ENCODE results near the gene FLT1. TPM values are rescaled to one million over a fixed set of nuclear protein-coding genes. Genes with fewer than 3 reads are reported as not detected.

Gene FLT1
- total RNA-seq, 1 experiment from 2014 or later, result not detected

GRCh38 chr13:28496188-28496564 lies 1.2 kb upstream of the FLT1 start:
- BruUV-seq (replicated peaks), result no TSS peak
- Mint-ChIP-seq H3K36me3 (ENCODE audit: insufficient read depth, unreplicated experiment) (no peaks in the 10 kb centered on the region), H3K4me1 (ENCODE audit: low read depth, unreplicated experiment) (no peaks in the 10 kb centered on the region), H3K4me3 (ENCODE audit: low read depth, unreplicated experiment) (no peak overlapping the region), H3K9me3 (ENCODE audit: low read depth, unreplicated experiment) (no peaks in the 10 kb centered on the region), H3K27me3 (ENCODE audit: unreplicated experiment) (peaks cover 51% of the 10 kb centered on the region), H3K27ac (ENCODE audit: unreplicated experiment) (no peak overlapping the region)
- no peak for TF ChIP-seq CTCF (IDR thresholded peaks at IDR 0.05; ENCODE audit: unreplicated experiment)
- DNase-seq, result no peak
- intact Hi-C loops (cut with micrococcal nuclease; ENCODE audit: unreplicated experiment), result no loop called here
- CTCF ChIA-PET, result no interaction called here

GRCh38 chr13:28495538-28496187 lies 735 bp upstream of the FLT1 start:
- H3K36me3 Mint-ChIP-seq (ENCODE audit: insufficient read depth, unreplicated experiment), result no peaks in the 10 kb centered on the region
- intact Hi-C loops (cut with micrococcal nuclease; ENCODE audit: unreplicated experiment), result no loop called here
- CTCF ChIA-PET, result no interaction called here
- BruUV-seq (replicated peaks), result no TSS peak
- DNase-seq, result no peak
- no peaks in the 10 kb centered on the region for H3K4me1 Mint-ChIP-seq (ENCODE audit: low read depth, unreplicated experiment)
- peaks cover 55% of the 10 kb centered on the region for H3K27me3 Mint-ChIP-seq (ENCODE audit: unreplicated experiment)
- TF ChIP-seq CTCF (IDR thresholded peaks at IDR 0.05; ENCODE audit: unreplicated experiment), result no peak
- H3K27ac Mint-ChIP-seq (ENCODE audit: unreplicated experiment), result no peak overlapping the region
- H3K4me3 Mint-ChIP-seq (ENCODE audit: low read depth, unreplicated experiment), result peak overlapping the region; percentile 54
- no peaks in the 10 kb centered on the region for H3K9me3 Mint-ChIP-seq (ENCODE audit: low read depth, unreplicated experiment)

- no peak for TF ChIP-seq CTCF (IDR thresholded peaks at IDR 0.05; ENCODE audit: unreplicated experiment)
- peaks cover 55% of the 10 kb centered on the region for H3K27me3 Mint-ChIP-seq (ENCODE audit: unreplicated experiment)
- H3K9me3 Mint-ChIP-seq (ENCODE audit: low read depth, unreplicated experiment), result no peaks in the 10 kb centered on the region
- no TSS peak for BruUV-seq (replicated peaks)
- no peak overlapping the region for H3K27ac Mint-ChIP-seq (ENCODE audit: unreplicated experiment)
- CTCF ChIA-PET, result no interaction called here
- no peak for DNase-seq
- H3K36me3 Mint-ChIP-seq (ENCODE audit: insufficient read depth, unreplicated experiment), result no peaks in the 10 kb centered on the region
- no peaks in the 10 kb centered on the region for H3K4me1 Mint-ChIP-seq (ENCODE audit: low read depth, unreplicated experiment)
- intact Hi-C loops (cut with micrococcal nuclease; ENCODE audit: unreplicated experiment), result no loop called here
- peak overlapping the region; percentile 54 for H3K4me3 Mint-ChIP-seq (ENCODE audit: low read depth, unreplicated experiment)
Observed at GRCh38 chr13:28494504-28494777, 487 bp downstream of the FLT1 start.

- peaks cover 56% of the 10 kb centered on the region for H3K27me3 Mint-ChIP-seq (ENCODE audit: unreplicated experiment)
- H3K36me3 Mint-ChIP-seq (ENCODE audit: insufficient read depth, unreplicated experiment), result no peaks in the 10 kb centered on the region
- no TSS peak for BruUV-seq (replicated peaks)
- CTCF ChIA-PET, result no interaction called here
- H3K27ac Mint-ChIP-seq (ENCODE audit: unreplicated experiment), result no peak overlapping the region
- intact Hi-C loops (cut with micrococcal nuclease; ENCODE audit: unreplicated experiment), result no loop called here
- H3K9me3 Mint-ChIP-seq (ENCODE audit: low read depth, unreplicated experiment), result no peaks in the 10 kb centered on the region
- no peak for TF ChIP-seq CTCF (IDR thresholded peaks at IDR 0.05; ENCODE audit: unreplicated experiment)
- DNase-seq, result no peak
- H3K4me3 Mint-ChIP-seq (ENCODE audit: low read depth, unreplicated experiment), result no peak overlapping the region
- H3K4me1 Mint-ChIP-seq (ENCODE audit: low read depth, unreplicated experiment), result no peaks in the 10 kb centered on the region
Observed at GRCh38 chr13:28493740-28494503, 1.0 kb downstream of the FLT1 start.

Data from Calu3 (cell line).